ENCODE data around the gene EFNA1. TPM values are rescaled to one million over a fixed set of nuclear protein-coding genes. Genes with fewer than 3 reads are reported as not detected.
A peak's percentile ranks its signal among the peaks of the same experiment; 100 is the strongest.

EFNA1 gene
- total RNA-seq, 6 experiments from 2014 or later, result 87.5 to 419 (median 196) TPM

- intact Hi-C loops (cut with DNase I), result no loop called here
- Histone ChIP-seq H3K36me3 (no peaks in the 10 kb centered on the region), H3K27me3 (peaks cover 18 to 33% of the 10 kb centered on the region in 2 donors), H3K9me3 (no peaks in the 10 kb centered on the region), H3K27ac (no peak overlapping the region), H3K4me1 (peaks cover 0 to 50% (median 22%) of the 10 kb centered on the region in 4 donors), H3K4me3 (peak overlapping the region; percentile 61 to 75 (median 62))
- no peak for ATAC-seq
- 26% methylated on average over 15 of the region's 21 CpGs for WGBS (ENCODE audit: insufficient coverage, low coverage, low lambda C conversion rate, missing lambda C conversion rate)
- DNase-seq, result peak; percentile 54 to 74 (median 55)
- TF ChIP-seq CTCF (IDR thresholded peaks at IDR 0.05) (peak in 2 of 4 donors; percentile 14 to 16), POLR2A (IDR thresholded peaks at IDR 0.05) (no peak)
These were observed 43.6 kb upstream of the EFNA1 start for GRCh38 chr1:155083865-155084721.

GRCh38 chr1:155084722-155085503, 42.8 kb upstream of the EFNA1 start:
- Histone ChIP-seq H3K4me1 (peaks cover 0 to 42% (median 19%) of the 10 kb centered on the region in 4 donors), H3K36me3 (no peaks in the 10 kb centered on the region), H3K4me3 (peak overlapping the region; percentile 61 to 75 (median 62)), H3K9me3 (no peaks in the 10 kb centered on the region), H3K27ac (peak overlapping the region; percentile 65 to 89 (median 80)), H3K27me3 (peaks cover 18 to 29% of the 10 kb centered on the region in 2 donors)
- TF ChIP-seq POLR2A (IDR thresholded peaks at IDR 0.05), result peak; percentile 56
- TF ChIP-seq CTCF (IDR thresholded peaks at IDR 0.05), result peak; percentile 71 to 96 (median 90)
- ATAC-seq (peak; percentile 81 to 90 (median 85)), DNase-seq (peak; percentile 94 to 96 (median 96))
- intact Hi-C loops (cut with DNase I), result no loop called here
- 0% methylated on average over 15 of the region's 67 CpGs for WGBS (ENCODE audit: insufficient coverage, low coverage, low lambda C conversion rate, missing lambda C conversion rate)

- DNase-seq, result peak; percentile 74 to 84 (median 74)
- H3K4me1 ChIP-seq, result peaks cover 0 to 36% (median 19%) of the 10 kb centered on the region in 4 donors
These were observed 42.1 kb upstream of the EFNA1 start for GRCh38 chr1:155085504-155086127.

More at GRCh38 chr1:155085504-155086127, 42.1 kb upstream of the EFNA1 start:
- intact Hi-C loops (cut with DNase I), result no loop called here
- no peaks in the 10 kb centered on the region for H3K36me3 ChIP-seq
- peak overlapping the region; percentile 8 to 89 (median 80) for H3K27ac ChIP-seq
- no peaks in the 10 kb centered on the region for H3K9me3 ChIP-seq
- peak overlapping the region; percentile 61 to 75 (median 62) for H3K4me3 ChIP-seq
- peak; percentile 43 to 59 (median 52) for ATAC-seq
- no peak for TF ChIP-seq CTCF (IDR thresholded peaks at IDR 0.05)
- no peak for TF ChIP-seq POLR2A (IDR thresholded peaks at IDR 0.05)
- peaks cover 11 to 23% of the 10 kb centered on the region in 2 donors for H3K27me3 ChIP-seq
- 1% methylated on average over 14 of the region's 32 CpGs for WGBS (ENCODE audit: insufficient coverage, low coverage, low lambda C conversion rate, missing lambda C conversion rate)

All from right lobe of liver (tissue), 6 donors.